ENCODE data around the gene BEST3. TPM values are rescaled to one million over a fixed set of nuclear protein-coding genes. Genes with fewer than 3 reads are reported as not detected.
A peak's percentile ranks its signal among the peaks of the same experiment; 100 is the strongest.
"Not testable (repeated sequence)": the region's sequence is repeated elsewhere in the genome, so short reads cannot be mapped to it uniquely, and the experiment has no call there.

BEST3 gene
- polyA plus RNA-seq, 3 donors, result not detected

GRCh38 chr12:69671597-69671996 lies 27.5 kb downstream of the BEST3 start:
- Histone ChIP-seq H2AFZ (ENCODE audit: insufficient read depth, low read depth, low read length, poor library complexity, severe bottlenecking) (no peak overlapping the region), H3K27ac (ENCODE audit: low read depth in 1 of 2, low read length in 2 of 2) (no peak overlapping the region), H3K4me1 (ENCODE audit: control insufficient read depth in 1 of 2, insufficient read depth in 2 of 2, low read length in 2 of 2) (no peaks in the 10 kb centered on the region), H3K4me2 (replicated peaks; ENCODE audit: extremely low read depth, low read length, poor library complexity, severe bottlenecking) (no peak overlapping the region), H3K9ac (ENCODE audit: insufficient read depth, low read length, poor library complexity, severe bottlenecking) (no peak overlapping the region), H3K36me3 (replicated peaks in 1 of 2; ENCODE audit: control insufficient read depth in 1 of 2, insufficient read depth in 2 of 2, low read length in 2 of 2) (no peaks in the 10 kb centered on the region), H3K9me3 (replicated peaks in 1 of 2; ENCODE audit: control insufficient read depth in 1 of 2, insufficient read depth in 1 of 2, low read length in 2 of 2) (no peaks in the 10 kb centered on the region), H3K79me2 (ENCODE audit: insufficient read depth, low read length) (no peaks in the 10 kb centered on the region), H3K4me3 (replicated peaks in 1 of 3; ENCODE audit: low read depth in 2 of 3, low read length in 3 of 3) (no peak overlapping the region), H3K27me3 (ENCODE audit: control insufficient read depth in 2 of 2, insufficient read depth in 2 of 2, low read length in 2 of 2) (no peaks in the 10 kb centered on the region), H4K20me1 (ENCODE audit: insufficient read depth, low read length) (no peaks in the 10 kb centered on the region)
- Mint-ChIP-seq H3K4me1 (no peaks in the 10 kb centered on the region), H3K27ac (no peak overlapping the region), H3K27me3 (ENCODE audit: low read depth in 3 of 3) (peaks cover 2 to 4% (median 3%) of the 10 kb centered on the region in 3 donors), H3K36me3 (no peaks in the 10 kb centered on the region), H3K9me3 (no peaks in the 10 kb centered on the region), H3K4me3 (no peak overlapping the region)
- DNase-seq, result no peak
- no CpG with 5 or more reads among the region's 4 CpGs for WGBS (ENCODE audit: insufficient coverage)
- intact Hi-C loops (cut with micrococcal nuclease), result no loop called here
- TF ChIP-seq, protein P1, sequence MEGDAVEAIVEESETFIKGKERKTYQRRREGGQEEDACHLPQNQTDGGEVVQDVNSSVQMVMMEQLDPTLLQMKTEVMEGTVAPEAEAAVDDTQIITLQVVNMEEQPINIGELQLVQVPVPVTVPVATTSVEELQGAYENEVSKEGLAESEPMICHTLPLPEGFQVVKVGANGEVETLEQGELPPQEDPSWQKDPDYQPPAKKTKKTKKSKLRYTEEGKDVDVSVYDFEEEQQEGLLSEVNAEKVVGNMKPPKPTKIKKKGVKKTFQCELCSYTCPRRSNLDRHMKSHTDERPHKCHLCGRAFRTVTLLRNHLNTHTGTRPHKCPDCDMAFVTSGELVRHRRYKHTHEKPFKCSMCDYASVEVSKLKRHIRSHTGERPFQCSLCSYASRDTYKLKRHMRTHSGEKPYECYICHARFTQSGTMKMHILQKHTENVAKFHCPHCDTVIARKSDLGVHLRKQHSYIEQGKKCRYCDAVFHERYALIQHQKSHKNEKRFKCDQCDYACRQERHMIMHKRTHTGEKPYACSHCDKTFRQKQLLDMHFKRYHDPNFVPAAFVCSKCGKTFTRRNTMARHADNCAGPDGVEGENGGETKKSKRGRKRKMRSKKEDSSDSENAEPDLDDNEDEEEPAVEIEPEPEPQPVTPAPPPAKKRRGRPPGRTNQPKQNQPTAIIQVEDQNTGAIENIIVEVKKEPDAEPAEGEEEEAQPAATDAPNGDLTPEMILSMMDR (IDR thresholded peaks at IDR 0.05), result no peak

DNA sequence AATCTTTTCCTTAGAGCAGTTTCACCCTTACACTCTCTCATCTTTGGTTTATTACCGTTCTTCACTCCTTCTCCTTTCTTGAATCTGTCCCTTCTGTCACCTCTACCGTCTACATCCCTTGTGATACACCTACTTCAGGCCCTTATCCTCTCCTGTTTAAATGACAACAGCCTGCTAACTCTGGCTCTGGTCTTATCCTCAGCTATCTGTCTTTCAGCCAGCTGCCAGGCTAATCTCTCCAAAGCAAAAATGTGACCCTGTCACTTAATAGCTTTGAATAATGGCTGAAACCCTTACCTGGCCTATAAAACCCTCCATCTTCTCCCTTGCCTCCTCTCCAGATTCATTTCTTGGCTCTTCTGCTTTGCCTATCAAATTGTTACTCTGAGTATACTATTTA lies 32.3 kb downstream of the BEST3 start:
- Histone ChIP-seq H3K9me3 (replicated peaks in 1 of 2; ENCODE audit: control insufficient read depth in 1 of 2, insufficient read depth in 1 of 2, low read length in 2 of 2) (no peaks in the 10 kb centered on the region), H3K9ac (ENCODE audit: insufficient read depth, low read length, poor library complexity, severe bottlenecking) (no peak overlapping the region), H3K4me2 (replicated peaks; ENCODE audit: extremely low read depth, low read length, poor library complexity, severe bottlenecking) (no peak overlapping the region), H3K27ac (ENCODE audit: low read depth in 1 of 2, low read length in 2 of 2) (no peak overlapping the region), H3K27me3 (ENCODE audit: control insufficient read depth in 2 of 2, insufficient read depth in 2 of 2, low read length in 2 of 2) (no peaks in the 10 kb centered on the region), H3K4me3 (replicated peaks in 1 of 3; ENCODE audit: low read depth in 2 of 3, low read length in 3 of 3) (no peak overlapping the region), H3K4me1 (ENCODE audit: control insufficient read depth in 1 of 2, insufficient read depth in 2 of 2, low read length in 2 of 2) (no peaks in the 10 kb centered on the region), H2AFZ (ENCODE audit: insufficient read depth, low read depth, low read length, poor library complexity, severe bottlenecking) (no peak overlapping the region), H3K79me2 (ENCODE audit: insufficient read depth, low read length) (no peaks in the 10 kb centered on the region), H4K20me1 (ENCODE audit: insufficient read depth, low read length) (no peaks in the 10 kb centered on the region), H3K36me3 (replicated peaks in 1 of 2; ENCODE audit: control insufficient read depth in 1 of 2, insufficient read depth in 2 of 2, low read length in 2 of 2) (no peaks in the 10 kb centered on the region)
- Mint-ChIP-seq H3K27ac (no peak overlapping the region), H3K36me3 (no peaks in the 10 kb centered on the region), H3K4me1 (no peaks in the 10 kb centered on the region), H3K27me3 (ENCODE audit: low read depth in 3 of 3) (peaks cover 0 to 3% (median 1%) of the 10 kb centered on the region in 3 donors), H3K4me3 (no peak overlapping the region), H3K9me3 (peaks cover 0 to 2% (median 0%) of the 10 kb centered on the region in 7 donors)
- DNase-seq, result no peak
- intact Hi-C loops (cut with micrococcal nuclease), result no loop called here
- TF ChIP-seq, protein P1 (IDR thresholded peaks at IDR 0.05), result no peak
- 94% methylated on average over 2 of the region's 2 CpGs for WGBS (ENCODE audit: insufficient coverage)

DNA sequence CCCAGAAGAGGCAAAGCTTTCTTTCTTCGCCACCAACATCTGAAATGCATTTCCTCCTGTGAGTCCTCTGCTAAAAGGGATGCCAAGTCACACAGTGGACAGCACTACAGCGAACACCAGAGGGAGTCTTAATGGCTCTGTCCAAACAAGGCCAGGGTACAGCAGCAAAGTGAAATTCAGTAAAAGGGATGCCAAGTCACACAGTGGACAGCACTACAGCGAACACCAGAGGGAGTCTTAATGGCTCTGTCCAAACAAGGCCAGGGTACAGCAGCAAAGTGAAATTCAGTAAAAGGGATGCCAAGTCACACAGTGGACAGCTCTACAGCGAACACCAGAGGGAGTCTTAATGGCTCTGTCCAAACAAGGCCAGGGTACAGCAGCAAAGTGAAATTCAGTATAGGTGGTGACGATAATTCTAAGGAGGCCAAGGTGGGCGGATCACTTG lies 34.1 kb downstream of the BEST3 start:
- WGBS (ENCODE audit: insufficient coverage), result 96% methylated on average over 5 of the region's 6 CpGs
- H3K27me3 ChIP-seq (ENCODE audit: control insufficient read depth in 2 of 2, insufficient read depth in 2 of 2, low read length in 2 of 2); H3K4me3 ChIP-seq (replicated peaks in 1 of 3; ENCODE audit: low read depth in 2 of 3, low read length in 3 of 3); H3K4me2 ChIP-seq (replicated peaks; ENCODE audit: extremely low read depth, low read length, poor library complexity, severe bottlenecking); H3K9me3 Mint-ChIP-seq; H3K27me3 Mint-ChIP-seq (ENCODE audit: low read depth in 3 of 3); intact Hi-C loops (cut with micrococcal nuclease); H3K9ac ChIP-seq (ENCODE audit: insufficient read depth, low read length, poor library complexity, severe bottlenecking); H3K27ac ChIP-seq (ENCODE audit: low read depth in 1 of 2, low read length in 2 of 2); H3K4me3 Mint-ChIP-seq; DNase-seq; H4K20me1 ChIP-seq (ENCODE audit: insufficient read depth, low read length); H3K79me2 ChIP-seq (ENCODE audit: insufficient read depth, low read length); H2AFZ ChIP-seq (ENCODE audit: insufficient read depth, low read depth, low read length, poor library complexity, severe bottlenecking); H3K4me1 ChIP-seq (ENCODE audit: control insufficient read depth in 1 of 2, insufficient read depth in 2 of 2, low read length in 2 of 2); H3K36me3 Mint-ChIP-seq; H3K36me3 ChIP-seq (replicated peaks in 1 of 2; ENCODE audit: control insufficient read depth in 1 of 2, insufficient read depth in 2 of 2, low read length in 2 of 2); H3K9me3 ChIP-seq (replicated peaks in 1 of 2; ENCODE audit: control insufficient read depth in 1 of 2, insufficient read depth in 1 of 2, low read length in 2 of 2); H3K4me1 Mint-ChIP-seq: not testable (repeated sequence)
- H3K27ac Mint-ChIP-seq, result peak overlapping the region in 1 of 7 donors; percentile 68
